HFF-Myc (cell line): ENCODE data around the gene ITLN1.
"Not testable (repeated sequence)": the region's sequence is repeated elsewhere in the genome, so short reads cannot be mapped to it uniquely, and the experiment has no call there.

Experiments used
- DNase-seq: peaks from one replicate; pipeline ENCODE4 v3.0.0-alpha.2; 2011; ENCODE audit warnings: low read depth; ENCODE audit errors: extremely low read depth
- H3K4me3 ChIP-seq: replicated peaks from 2 replicates; pipeline ENCODE4 v1.5.1; 2011; ENCODE audit warnings: low read depth, mild to moderate bottlenecking, control low read depth, low read length
- CTCF ChIP-seq: IDR thresholded peaks from 2 replicates; pipeline ENCODE4 v1.5.1; 2012; ENCODE audit warnings: mild to moderate bottlenecking, low read depth, low read length, control low read depth; ENCODE audit errors: missing control alignments

ITLN1 gene

GRCh38 chr1:160891474-160891873, 6.5 kb upstream of the ITLN1 start:
- H3K4me3 ChIP-seq, result no peak overlapping the region
- no peak for TF ChIP-seq CTCF
- no peak for DNase-seq

GRCh38 chr1:160888926-160889325, 3.9 kb upstream of the ITLN1 start:
- no peak for TF ChIP-seq CTCF
- no peak for DNase-seq
- no peak overlapping the region for H3K4me3 ChIP-seq

GRCh38 chr1:160887071-160887470, 2.1 kb upstream of the ITLN1 start:
- DNase-seq, result no peak

GRCh38 chr1:160884579-160884978, 401 bp downstream of the ITLN1 start:
- no peak for TF ChIP-seq CTCF
- DNase-seq, result no peak
- H3K4me3 ChIP-seq, result no peak overlapping the region

More at GRCh38 chr1:160887071-160887470, 2.1 kb upstream of the ITLN1 start:
- no peak overlapping the region for H3K4me3 ChIP-seq
- no peak for TF ChIP-seq CTCF

GRCh38 chr1:160883581-160884513, 1.1 kb downstream of the ITLN1 start:
- DNase-seq, result no peak
- TF ChIP-seq CTCF, result no peak
- H3K4me3 ChIP-seq, result no peak overlapping the region

GRCh38 chr1:160882582-160882981, 2.4 kb downstream of the ITLN1 start:
- H3K4me3 ChIP-seq, result no peak overlapping the region
- TF ChIP-seq CTCF, result no peak
- no peak for DNase-seq

- DNase-seq, H3K4me3 ChIP-seq: not testable (repeated sequence)
These were observed 3.7 kb downstream of the ITLN1 start for GRCh38 chr1:160881264-160881663.
